Transverse colon (tissue), 4 donors: ENCODE measurements around the gene TNFRSF18. TPM values are rescaled to one million over a fixed set of nuclear protein-coding genes. Genes with fewer than 3 reads are reported as not detected.

ENCODE experiments used
- DNase-seq: peaks from one replicate; pipeline ENCODE4 v3.0.0-alpha.2; 2019
- H3K27ac ChIP-seq, 4 donors: fragments of 200-600 bp; sonication (generic); 2 replicates each; pipeline ENCODE4 v1.5.1; 2016 to 2018; ENCODE audit warnings: inconsistent platforms in 4 of 4
- H3K27me3 ChIP-seq: fragments of 200-600 bp; sonication (generic); 2 replicates; pipeline ENCODE4 v1.5.1; 2017; ENCODE audit warnings: inconsistent platforms
- H3K36me3 ChIP-seq, 4 donors: fragments of 200-600 bp; sonication (generic); 2 replicates each; pipeline ENCODE4 v1.5.1; 2017 to 2019; ENCODE audit warnings: inconsistent platforms in 4 of 4
- H3K4me1 ChIP-seq, 4 donors: fragments of 200-600 bp; sonication (generic); 2 replicates each; pipeline ENCODE4 v1.5.1; 2017 to 2020; ENCODE audit warnings: inconsistent platforms in 4 of 4
- H3K4me3 ChIP-seq, 4 donors: fragments of 200-600 bp; sonication (generic); 1 replicate in 1 of 4; 2 replicates in 3 of 4; pipeline versions ENCODE4 v1.5.1 to v1.6.1; 2017 to 2019; ENCODE audit warnings: inconsistent platforms in 4 of 4
- H3K9me3 ChIP-seq, 2 donors: fragments of 200-600 bp; sonication (generic); 2 replicates each; pipeline ENCODE4 v1.5.1; 2017 to 2019; ENCODE audit warnings: inconsistent platforms in 2 of 2
- EP300 ChIP-seq: sonication (generic); formaldehyde crosslinking; IDR thresholded peaks from one replicate; pipeline ENCODE4 v1.6.1; 2017; ENCODE audit warnings: antibody characterized with exemption, low read depth
- POLR2A ChIP-seq: fragments of 450-650 bp; IDR thresholded peaks from one replicate; pipeline ENCODE4 v1.6.1; 2016; ENCODE audit warnings: antibody characterized with exemption, mild to moderate bottlenecking, moderate library complexity
- POLR2AphosphoS5 ChIP-seq, 3 donors: sonication (generic); formaldehyde crosslinking; IDR thresholded peaks; one replicate each; pipeline ENCODE4 v1.6.1; 2016; ENCODE audit warnings: antibody characterized with exemption in 3 of 3
- WGBS, 2 donors: methylation state at CpG; one replicate each; pipeline ENCODE4 v1.1.5; 2018; ENCODE audit warnings: low coverage in 1 of 2; 5-methylcytosine and 5-hydroxymethylcytosine counted together
- in situ Hi-C, 4 donors: fragments of 200-750 bp; cut with MboI; loops; one replicate each; pipeline versions ENCODE4 v1.15.0 to v1.15.1; 2017; ENCODE audit warnings: low sequenced_read_pairs in 3 of 4, low pct_ligation_motif_present in 1 of 4, low pct_unique_long_range_greater_than_20kb in 1 of 4
- intact Hi-C: fragments of 100-400 bp; cut with DNase I; formaldehyde crosslinking; loops from one replicate; pipeline ENCODE4 v1.15.1; 2023; ENCODE audit warnings: low total_unique reads
- total RNA-seq, 4 donors: library from RNA; depleted of rRNA; stranded (reverse); fragments of >200 nt; gene quantifications; one replicate each; pipeline ENCODE4 v1.1.0, GENCODE V29; 2016
- TF ChIP-seq, protein P1 (sequence below), 5 experiments: fragments of 200-600 bp in 3 of 5; fragments of 450-650 bp in 2 of 5; sonication (generic) in 3 of 5; IDR thresholded peaks; 1 replicate in 2 of 5; 2 replicates in 3 of 5; pipeline ENCODE4 v1.5.1; 2016 to 2017; ENCODE audit warnings: antibody characterized with exemption in 5 of 5, inconsistent platforms in 3 of 5, mild to moderate bottlenecking in 2 of 5, moderate library complexity in 1 of 5

TNFRSF18 gene
- total RNA-seq, 4 donors from 2014 or later: 3.3 to 7.9 TPM; not detected in 2

DNA sequence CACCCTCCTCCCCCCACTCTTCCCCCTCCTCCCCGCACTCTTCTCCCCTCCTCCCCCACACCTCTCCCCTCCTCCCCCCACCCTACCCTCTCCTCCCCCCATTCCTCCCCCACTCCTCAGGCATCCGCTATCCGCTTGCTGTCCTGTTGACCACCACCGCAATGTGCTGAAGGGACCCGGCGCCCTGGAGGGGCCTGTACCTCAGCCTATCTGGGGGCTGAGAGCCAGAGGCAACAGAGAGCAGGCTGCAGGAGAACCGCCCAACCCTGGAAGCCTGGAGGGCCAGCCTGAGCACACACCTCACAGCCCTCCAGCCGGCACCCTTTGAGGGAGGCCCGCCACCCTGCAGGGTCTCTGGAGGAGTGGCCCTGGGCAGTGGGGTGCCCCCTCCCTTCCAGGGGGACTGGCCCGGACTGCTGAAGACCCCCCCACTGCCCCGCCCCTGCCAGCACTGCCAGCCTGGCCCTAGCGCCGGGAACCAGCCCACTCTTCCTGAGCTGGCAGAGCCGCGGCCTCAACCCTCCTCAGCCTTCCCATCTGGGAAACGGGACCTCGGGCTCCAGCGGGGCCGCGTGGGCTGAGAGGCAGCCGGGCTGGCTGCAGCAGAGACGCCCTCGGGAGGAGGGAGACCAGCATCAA is 38.9 kb upstream of the TNFRSF18 start:
- in situ Hi-C loops (no loop called here), intact Hi-C loops (no loop called here)
- peaks cover 6 to 19% (median 11%) of the 10 kb centered on the region in 4 donors for H3K4me1 ChIP-seq
- no peak overlapping the region for H3K27ac ChIP-seq
- DNase-seq: no peak
- H3K4me3 ChIP-seq: no peak overlapping the region
- no peaks in the 10 kb centered on the region for H3K36me3 ChIP-seq
- H3K27me3 ChIP-seq: peaks cover 41% of the 10 kb centered on the region
- H3K9me3 ChIP-seq: no peaks in the 10 kb centered on the region
- TF ChIP-seq, protein P1, sequence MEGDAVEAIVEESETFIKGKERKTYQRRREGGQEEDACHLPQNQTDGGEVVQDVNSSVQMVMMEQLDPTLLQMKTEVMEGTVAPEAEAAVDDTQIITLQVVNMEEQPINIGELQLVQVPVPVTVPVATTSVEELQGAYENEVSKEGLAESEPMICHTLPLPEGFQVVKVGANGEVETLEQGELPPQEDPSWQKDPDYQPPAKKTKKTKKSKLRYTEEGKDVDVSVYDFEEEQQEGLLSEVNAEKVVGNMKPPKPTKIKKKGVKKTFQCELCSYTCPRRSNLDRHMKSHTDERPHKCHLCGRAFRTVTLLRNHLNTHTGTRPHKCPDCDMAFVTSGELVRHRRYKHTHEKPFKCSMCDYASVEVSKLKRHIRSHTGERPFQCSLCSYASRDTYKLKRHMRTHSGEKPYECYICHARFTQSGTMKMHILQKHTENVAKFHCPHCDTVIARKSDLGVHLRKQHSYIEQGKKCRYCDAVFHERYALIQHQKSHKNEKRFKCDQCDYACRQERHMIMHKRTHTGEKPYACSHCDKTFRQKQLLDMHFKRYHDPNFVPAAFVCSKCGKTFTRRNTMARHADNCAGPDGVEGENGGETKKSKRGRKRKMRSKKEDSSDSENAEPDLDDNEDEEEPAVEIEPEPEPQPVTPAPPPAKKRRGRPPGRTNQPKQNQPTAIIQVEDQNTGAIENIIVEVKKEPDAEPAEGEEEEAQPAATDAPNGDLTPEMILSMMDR (IDR thresholded peaks at IDR 0.05): no peak
- no peak for TF ChIP-seq POLR2AphosphoS5 (IDR thresholded peaks at IDR 0.05)
- TF ChIP-seq EP300: no peak
- no peak for TF ChIP-seq POLR2A
- 66% methylated on average over 13 of the region's 23 CpGs; no CpG with 5 or more reads in 1 of the 2 donors for WGBS, 2 donors

DNA sequence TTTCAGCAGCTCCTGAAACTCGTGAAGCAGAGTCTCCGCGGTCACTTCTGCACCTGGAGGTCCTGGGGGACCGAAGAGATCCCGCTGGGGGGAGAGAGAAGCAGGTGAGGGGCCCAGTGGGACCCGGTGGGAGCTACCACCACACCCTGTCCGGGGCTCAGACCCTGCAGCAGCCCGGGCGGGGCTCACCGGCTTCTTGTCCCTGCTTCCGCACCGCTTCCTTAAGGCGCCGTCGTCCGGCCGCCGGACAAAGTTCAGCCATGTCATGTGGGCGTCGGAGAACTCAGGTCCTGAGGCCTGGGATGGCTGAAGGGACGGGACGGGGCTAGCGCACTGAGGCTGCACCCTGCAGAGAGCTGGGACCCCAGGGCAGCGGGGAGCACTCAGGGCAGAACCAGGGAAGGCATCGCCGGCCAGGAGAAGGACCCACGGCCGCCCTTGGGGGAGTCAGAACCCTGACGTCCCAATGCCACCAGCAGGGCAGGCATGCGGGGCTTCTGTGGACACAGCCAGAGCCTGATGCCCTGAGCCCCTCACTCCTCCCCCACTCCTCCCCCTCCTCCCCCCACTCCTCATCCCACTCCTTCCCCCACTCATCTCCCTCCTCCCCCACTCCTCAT is 37.9 kb upstream of the TNFRSF18 start:
- 36% methylated on average over 28 of the region's 30 CpGs; no CpG with 5 or more reads in 1 of the 2 donors for WGBS, 2 donors
- peak overlapping the region in 3 of 4 donors; percentile 25 to 45 (median 40) for H3K4me3 ChIP-seq
- peak overlapping the region in 2 of 4 donors; percentile 49 to 63 for H3K27ac ChIP-seq
- H3K36me3 ChIP-seq: no peaks in the 10 kb centered on the region
- peak; percentile 75 for DNase-seq
- intact Hi-C loops (no loop called here), in situ Hi-C loops (no loop called here)
- TF ChIP-seq POLR2AphosphoS5 (IDR thresholded peaks at IDR 0.05): peak in 1 of 3 donors; percentile 51
- TF ChIP-seq, protein P1 (IDR thresholded peaks at IDR 0.05): peak in 1 of 5 experiments; percentile 31
- peak; percentile 29 for TF ChIP-seq POLR2A
- no peak for TF ChIP-seq EP300
- H3K4me1 ChIP-seq: peaks cover 6 to 19% (median 11%) of the 10 kb centered on the region in 4 donors
- no peaks in the 10 kb centered on the region for H3K9me3 ChIP-seq
- peaks cover 51% of the 10 kb centered on the region for H3K27me3 ChIP-seq

DNA sequence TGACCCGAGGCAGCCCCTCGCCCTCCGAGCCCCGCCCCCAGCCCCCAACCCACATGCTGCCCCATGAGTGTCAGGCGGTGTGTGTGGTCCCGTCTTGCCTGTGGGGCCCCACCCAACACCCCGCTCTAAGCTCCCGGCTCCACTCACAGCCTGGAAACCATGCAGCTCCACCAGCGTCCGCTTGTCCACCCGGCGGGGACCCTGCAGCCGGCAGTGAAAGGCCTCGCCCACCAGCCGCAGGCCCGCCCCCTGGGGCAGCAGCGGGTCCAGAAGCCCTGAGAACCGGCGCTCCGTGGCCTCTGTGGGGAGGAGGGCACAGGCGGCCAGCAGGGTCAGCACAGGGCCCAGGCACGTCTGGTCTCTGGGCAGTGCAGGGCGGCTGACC is 37.4 kb upstream of the TNFRSF18 start:
- WGBS, 2 donors: 54% methylated on average over 17 of the region's 23 CpGs; no CpG with 5 or more reads in 1 of the 2 donors
- intact Hi-C loops: no loop called here
- Histone ChIP-seq H3K27me3 (peaks cover 56% of the 10 kb centered on the region), H3K9me3 (no peaks in the 10 kb centered on the region), H3K27ac (peak overlapping the region in 2 of 4 donors; percentile 49 to 63), H3K36me3 (no peaks in the 10 kb centered on the region), H3K4me1 (peaks cover 6 to 19% (median 11%) of the 10 kb centered on the region in 4 donors), H3K4me3 (peak overlapping the region in 3 of 4 donors; percentile 25 to 45 (median 40))
- TF ChIP-seq POLR2AphosphoS5 (IDR thresholded peaks at IDR 0.05): no peak
- TF ChIP-seq EP300: no peak
- no peak for TF ChIP-seq POLR2A
- TF ChIP-seq, protein P1 (IDR thresholded peaks at IDR 0.05): no peak
- in situ Hi-C loops: no loop called here
- no peak for DNase-seq

DNA sequence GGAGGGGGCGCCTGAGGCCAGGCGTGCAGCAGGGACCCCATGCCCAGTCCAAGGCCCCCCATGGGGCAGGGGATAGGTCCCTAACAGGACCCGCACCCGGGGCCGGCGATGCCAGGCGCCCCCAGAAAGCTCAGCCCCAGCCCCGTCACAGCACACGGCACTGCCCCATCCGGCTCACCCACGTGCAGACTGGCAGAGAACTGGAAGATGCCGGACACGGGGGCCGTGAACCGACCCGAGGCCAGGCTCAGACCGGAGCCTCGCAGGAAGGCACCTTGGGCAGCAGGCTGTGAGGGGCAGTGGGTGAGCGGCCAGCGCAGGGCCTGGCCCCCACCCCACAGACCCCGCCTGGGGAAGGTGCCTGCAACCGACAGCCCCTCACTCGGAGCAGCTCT is 36.9 kb upstream of the TNFRSF18 start:
- Histone ChIP-seq H3K9me3 (no peaks in the 10 kb centered on the region), H3K27ac (no peak overlapping the region), H3K4me3 (peak overlapping the region in 2 of 4 donors; percentile 40 to 45), H3K27me3 (peaks cover 62% of the 10 kb centered on the region), H3K36me3 (no peaks in the 10 kb centered on the region), H3K4me1 (peaks cover 6 to 22% (median 14%) of the 10 kb centered on the region in 4 donors)
- no peak for TF ChIP-seq EP300
- no peak for TF ChIP-seq POLR2AphosphoS5 (IDR thresholded peaks at IDR 0.05)
- TF ChIP-seq POLR2A: no peak
- TF ChIP-seq, protein P1 (IDR thresholded peaks at IDR 0.05): no peak
- intact Hi-C loops (no loop called here), in situ Hi-C loops (no loop called here)
- DNase-seq: no peak
- 60 to 82% methylated on average over 1 to 13 of the region's 23 CpGs for whole genome bisulfite sequencing, 2 donors
